Vagina (tissue), 2 donors: ENCODE data around the gene CORO2B.

Source experiments
- POLR2A ChIP-seq, 2 donors: fragments of 450-650 bp; IDR thresholded peaks; one replicate each; pipeline ENCODE4 v1.6.1; 2017; ENCODE audit warnings: antibody characterized with exemption in 2 of 2, mild to moderate bottlenecking in 2 of 2, moderate library complexity in 2 of 2
- POLR2AphosphoS5 ChIP-seq, 2 donors: sonication (generic); formaldehyde crosslinking; IDR thresholded peaks; one replicate each; pipeline ENCODE4 v1.9.0; 2017; ENCODE audit warnings: antibody characterized with exemption in 2 of 2, mild to moderate bottlenecking in 2 of 2, low read depth in 1 of 2; ENCODE audit not compliant: insufficient read depth in 1 of 2
- TF ChIP-seq, protein P1 (sequence below), 3 experiments: fragments of 450-650 bp in 2 of 3; fragments of 200-600 bp in 1 of 3; sonication (generic) in 1 of 3; IDR thresholded peaks; one replicate each; pipeline ENCODE4 v1.5.1; 2017 to 2019; ENCODE audit warnings: antibody characterized with exemption in 3 of 3, mild to moderate bottlenecking in 2 of 3, moderate library complexity in 2 of 3

DNA sequence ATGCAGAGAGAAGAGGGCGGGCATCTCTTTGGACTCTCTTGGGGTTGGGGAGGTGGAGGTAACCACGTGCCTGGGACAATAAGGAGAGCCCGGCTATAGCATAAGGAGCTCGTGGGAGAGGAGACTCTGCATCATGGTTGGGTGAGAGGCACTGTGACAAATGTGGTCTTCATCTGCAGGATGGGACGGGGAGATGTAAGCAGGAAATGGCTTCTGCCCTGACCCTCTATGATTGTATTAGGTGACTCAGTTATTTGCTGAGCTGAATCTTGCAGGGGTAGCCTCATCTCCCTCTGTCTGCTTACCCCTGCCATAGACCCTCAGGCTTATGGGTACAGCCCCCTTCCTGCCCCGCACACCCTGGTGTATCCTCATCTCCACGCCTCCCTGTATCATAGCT lies 48.7 kb downstream of the CORO2B start:
- TF ChIP-seq, protein P1, sequence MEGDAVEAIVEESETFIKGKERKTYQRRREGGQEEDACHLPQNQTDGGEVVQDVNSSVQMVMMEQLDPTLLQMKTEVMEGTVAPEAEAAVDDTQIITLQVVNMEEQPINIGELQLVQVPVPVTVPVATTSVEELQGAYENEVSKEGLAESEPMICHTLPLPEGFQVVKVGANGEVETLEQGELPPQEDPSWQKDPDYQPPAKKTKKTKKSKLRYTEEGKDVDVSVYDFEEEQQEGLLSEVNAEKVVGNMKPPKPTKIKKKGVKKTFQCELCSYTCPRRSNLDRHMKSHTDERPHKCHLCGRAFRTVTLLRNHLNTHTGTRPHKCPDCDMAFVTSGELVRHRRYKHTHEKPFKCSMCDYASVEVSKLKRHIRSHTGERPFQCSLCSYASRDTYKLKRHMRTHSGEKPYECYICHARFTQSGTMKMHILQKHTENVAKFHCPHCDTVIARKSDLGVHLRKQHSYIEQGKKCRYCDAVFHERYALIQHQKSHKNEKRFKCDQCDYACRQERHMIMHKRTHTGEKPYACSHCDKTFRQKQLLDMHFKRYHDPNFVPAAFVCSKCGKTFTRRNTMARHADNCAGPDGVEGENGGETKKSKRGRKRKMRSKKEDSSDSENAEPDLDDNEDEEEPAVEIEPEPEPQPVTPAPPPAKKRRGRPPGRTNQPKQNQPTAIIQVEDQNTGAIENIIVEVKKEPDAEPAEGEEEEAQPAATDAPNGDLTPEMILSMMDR (IDR thresholded peaks at IDR 0.05) = no peak
- TF ChIP-seq POLR2AphosphoS5 (IDR thresholded peaks at IDR 0.05; ENCODE audit: insufficient read depth in 1 of 2, low read depth in 1 of 2) (no peak), POLR2A (IDR thresholded peaks at IDR 0.05) (no peak)
